Kidney (tissue), 14 donors: ENCODE results near the gene MAPKBP1. TPM values are rescaled to one million over a fixed set of nuclear protein-coding genes. Genes with fewer than 3 reads are reported as not detected.
"Not testable (repeated sequence)": the region's sequence is repeated elsewhere in the genome, so short reads cannot be mapped to it uniquely, and the experiment has no call there.

Experiments used
- DNase-seq, 5 donors: peaks; one replicate each; pipeline ENCODE4 v3.0.0-alpha.2; 2013 to 2020
- FAIRE-seq: peaks from 2 replicates; lab custom pipeline; 2012; peaks lifted over from hg19 to GRCh38; lab: Jason Lieb, UNC
- H3K27ac ChIP-seq, 2 donors: one replicate each; pipeline ENCODE4 v1.7.0; 2013; ENCODE audit warnings: low read depth in 2 of 2, low read length in 2 of 2, inconsistent platforms in 1 of 2
- H3K27me3 ChIP-seq: one replicate; pipeline ENCODE4 v1.7.1; 2013; ENCODE audit warnings: low read length, inconsistent platforms; ENCODE audit not compliant: control insufficient read depth, insufficient read depth
- H3K36me3 ChIP-seq, 3 donors: one replicate each; pipeline versions ENCODE4 v1.7.0 to v1.7.1; 2013; ENCODE audit warnings: low read length in 3 of 3, control low read depth in 1 of 3, inconsistent platforms in 1 of 3; ENCODE audit not compliant: insufficient read depth in 3 of 3, control insufficient read depth in 2 of 3
- H3K4me1 ChIP-seq, 3 donors: one replicate each; pipeline versions ENCODE4 v1.7.0 to v1.7.1; 2013; ENCODE audit warnings: low read length in 3 of 3, inconsistent platforms in 1 of 3, low read depth in 1 of 3; ENCODE audit not compliant: control insufficient read depth in 2 of 3, insufficient read depth in 2 of 3
- H3K4me3 ChIP-seq, 3 donors: one replicate each; pipeline versions ENCODE4 v1.7.0 to v1.8.1; 2013; ENCODE audit warnings: low read length in 3 of 3, control low read depth in 1 of 3, inconsistent platforms in 1 of 3
- H3K9ac ChIP-seq, 3 donors: one replicate each; pipeline versions ENCODE4 v1.7.0 to v1.7.1; 2013; ENCODE audit warnings: low read length in 3 of 3, control low read depth in 1 of 3, inconsistent platforms in 1 of 3
- H3K9me3 ChIP-seq, 3 donors: one replicate each; pipeline versions ENCODE4 v1.7.0 to v1.7.1; 2013; ENCODE audit warnings: low read length in 3 of 3, control low read depth in 1 of 3, inconsistent platforms in 1 of 3; ENCODE audit not compliant: control insufficient read depth in 2 of 3, insufficient read depth in 1 of 3
- CTCF ChIP-seq: IDR thresholded peaks from 3 replicates; pipeline ENCODE4 v1.5.1; 2012; ENCODE audit warnings: mild to moderate bottlenecking, moderate library complexity, borderline replicate concordance; ENCODE audit not compliant: insufficient read depth; ENCODE audit errors: extremely low read depth
- intact Hi-C: fragments of 100-400 bp; cut with DNase I; formaldehyde crosslinking; loops from one replicate; pipeline ENCODE4 v1.11.1; 2022
- polyA plus RNA-seq: library from polyadenylated mRNA; stranded (reverse); fragments of 350-450 nt; fragmentation: Illumina TruSeq; extraction: RNeasy Lipid Tissue Mini Kit (QIAGEN cat#74804); gene quantifications from one replicate; pipeline ENCODE4 v1.2.3, GENCODE V29; 2014; ENCODE audit warnings: low read depth, low replicate concordance; ENCODE audit not compliant: insufficient read depth
- total RNA-seq: library from RNA; stranded (reverse); fragmentation: NEBNext Ultra II Directional; extraction: Animal tissue kit (Norgen Biotek cat#: 25700); gene quantifications from one replicate; pipeline ENCODE4 v1.2.1, GENCODE V29; 2021
- donor health status: control.
- donor health status: control.
- donor health status: control.
- donor health status: control.
- donor health status: control.
- donor health status: DM: yes; HTN: yes; CAD: no.
- donor health status: Normal renal cell carcinoma (clear cell type).

MAPKBP1 gene
- total and polyA plus RNA-seq, 2 donors from 2014 or later: 3.7 to 28.6 TPM

- peak within 1 kb of the TSS; percentile 78 to 86 (median 82) for H3K4me3 ChIP-seq
- no peaks in the 10 kb centered on the region for H3K27me3 ChIP-seq
- no peak for FAIRE-seq
- intact Hi-C loops: no loop called here
- TF ChIP-seq CTCF: no peak
- H3K9ac ChIP-seq: peak within 1 kb of the TSS; percentile 24 to 77 (median 77)
- peak within 1 kb of the TSS; percentile 47 to 59 for H3K27ac ChIP-seq
- H3K4me1 ChIP-seq: peaks cover 0 to 6% (median 2%) of the 10 kb centered on the region in 3 donors
- DNase-seq: peak; percentile 94 to 98 (median 97)
- H3K9me3 ChIP-seq: no peaks in the 10 kb centered on the region
- peaks cover 0 to 9% (median 0%) of the 10 kb centered on the region in 3 donors for H3K36me3 ChIP-seq
Observed at GRCh38 chr15:41827880-41828806, 53.9 kb downstream of the MAPKBP1 start, which contains the start of gene JMJD7. Gene JMJD7, plus strand, starts transcription at chr15:41828092. Its CDS starts 33 bp downstream, at chr15:41828125.

- FAIRE-seq: no peak
- Histone ChIP-seq H3K27ac (peak overlapping the region in 1 of 2 donors; percentile 11), H3K4me1 (peaks cover 0 to 6% (median 2%) of the 10 kb centered on the region in 3 donors), H3K4me3 (peak overlapping the region; percentile 78 to 86 (median 82)), H3K9me3 (no peaks in the 10 kb centered on the region), H3K27me3 (no peaks in the 10 kb centered on the region), H3K36me3 (peaks cover 0 to 5% (median 0%) of the 10 kb centered on the region in 3 donors), H3K9ac (peak overlapping the region; percentile 21 to 77 (median 77))
- TF ChIP-seq CTCF: no peak
- peak in 1 of 5 donors; percentile 28 for DNase-seq
- intact Hi-C loops: no loop called here
Observed at GRCh38 chr15:41828807-41829141, 54.5 kb downstream of the MAPKBP1 start.

GRCh38 chr15:41829959-41830646 lies 55.8 kb downstream of the MAPKBP1 start:
- Histone ChIP-seq H3K4me1 (peaks cover 0 to 6% (median 2%) of the 10 kb centered on the region in 3 donors), H3K27ac (no peak overlapping the region), H3K36me3 (no peaks in the 10 kb centered on the region), H3K9me3 (no peaks in the 10 kb centered on the region), H3K27me3 (no peaks in the 10 kb centered on the region), H3K9ac (no peak overlapping the region), H3K4me3 (no peak overlapping the region)
- TF ChIP-seq CTCF: no peak
- DNase-seq (no peak), FAIRE-seq (no peak)
- intact Hi-C loops: no loop called here

- H3K4me3 ChIP-seq, FAIRE-seq, H3K27me3 ChIP-seq, H3K36me3 ChIP-seq, H3K4me1 ChIP-seq, H3K9ac ChIP-seq, intact Hi-C loops, H3K9me3 ChIP-seq, H3K27ac ChIP-seq, DNase-seq: not testable (repeated sequence)
Observed at GRCh38 chr15:41831291-41831690, 57.0 kb downstream of the MAPKBP1 start.
